GM19239 (cell line): Measurements from ENCODE around the gene HPN.
"Not testable (repeated sequence)": the region's sequence is repeated elsewhere in the genome, so short reads cannot be mapped to it uniquely, and the experiment has no call there.

ENCODE experiments used
- DNase-seq: peaks from one replicate; pipeline ENCODE4 v3.0.0; 2011; ENCODE audit warnings: low spot score; ENCODE audit not compliant: insufficient read length
- FAIRE-seq: peaks from 2 replicates; lab custom pipeline; 2011; peaks lifted over from hg19 to GRCh38; lab: Jason Lieb, UNC

Gene HPN

GRCh38 chr19:35041548-35042055 is at the start of gene HPN:
Gene HPN (plus strand): TSS chr19:35041721. CDS start chr19:35042507, 786 bp downstream.
- FAIRE-seq (no peak), DNase-seq (no peak)

GRCh38 chr19:34992582-34992981 is 48.9 kb upstream of the HPN start:
- not testable (repeated sequence) for DNase-seq, FAIRE-seq

GRCh38 chr19:34994286-34994642 is 47.3 kb upstream of the HPN start:
- FAIRE-seq: no peak
- no peak for DNase-seq

GRCh38 chr19:34994643-34995541 is 46.6 kb upstream of the HPN start:
- FAIRE-seq: no peak
- DNase-seq: no peak

GRCh38 chr19:34995551-34995950 is 46.0 kb upstream of the HPN start:
- FAIRE-seq (no peak), DNase-seq (no peak)

- DNase-seq (no peak), FAIRE-seq (no peak)
Observed at GRCh38 chr19:34997071-34997617, 44.4 kb upstream of the HPN start.

- not testable (repeated sequence) for FAIRE-seq, DNase-seq
Observed at GRCh38 chr19:34998224-34998623, 43.3 kb upstream of the HPN start.

GRCh38 chr19:34998777-34999497 is 42.6 kb upstream of the HPN start:
- peak; percentile 14 for FAIRE-seq

GRCh38 chr19:34999498-35000337 is 41.8 kb upstream of the HPN start, which contains the start of gene GRAMD1A:
Gene GRAMD1A (plus strand): TSS chr19:35000323. CDS start chr19:35000479, 156 bp downstream.
- FAIRE-seq (peak; percentile 80), DNase-seq (peak; percentile 81)

More at GRCh38 chr19:34998777-34999497, 42.6 kb upstream of the HPN start:
- no peak for DNase-seq

- FAIRE-seq (no peak), DNase-seq (no peak)
Observed at GRCh38 chr19:35000338-35000646, 41.2 kb upstream of the HPN start.

GRCh38 chr19:35000647-35001501 is 40.6 kb upstream of the HPN start:
- FAIRE-seq (peak; percentile 85), DNase-seq (peak; percentile 43)

- DNase-seq (no peak), FAIRE-seq (no peak)
Observed at GRCh38 chr19:35002037-35002535, 39.4 kb upstream of the HPN start.

- DNase-seq (no peak), FAIRE-seq (no peak)
Observed at GRCh38 chr19:35004517-35005255, 36.8 kb upstream of the HPN start.

GRCh38 chr19:35005256-35005977 is 36.1 kb upstream of the HPN start:
- FAIRE-seq (no peak), DNase-seq (no peak)

- not testable (repeated sequence) for FAIRE-seq, DNase-seq
Observed at GRCh38 chr19:35006007-35006341, 35.5 kb upstream of the HPN start.

GRCh38 chr19:35006342-35006998 is 35.1 kb upstream of the HPN start:
- FAIRE-seq: no peak
- no peak for DNase-seq

- no peak for FAIRE-seq
- DNase-seq: no peak
Observed at GRCh38 chr19:35006999-35007365, 34.5 kb upstream of the HPN start.
